ENCODE data around the gene FSTL5.

Gene FSTL5

DNA sequence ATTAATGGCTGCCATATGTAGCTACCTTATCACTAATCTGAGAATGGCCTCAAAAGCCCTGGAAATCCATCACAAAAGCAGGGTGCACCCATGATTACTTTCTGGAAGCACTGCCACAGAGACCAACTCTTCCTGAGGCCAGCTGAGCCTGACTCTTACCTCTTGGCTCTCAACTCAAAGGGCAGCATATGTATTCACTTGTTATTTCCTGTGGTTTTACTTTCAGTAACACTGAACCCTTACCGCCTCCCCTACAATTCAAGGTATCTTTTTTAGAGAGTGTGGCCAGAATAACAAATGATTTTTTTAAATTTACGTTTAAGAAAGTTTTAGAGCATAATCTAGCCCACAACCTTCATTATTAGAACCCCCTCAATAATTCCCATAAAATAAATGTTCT, 434.9 kb downstream of the FSTL5 start:
- DNase-seq (ENCODE audit: extremely low read depth in 1 of 2, low read depth in 1 of 2) = no peak

DNA sequence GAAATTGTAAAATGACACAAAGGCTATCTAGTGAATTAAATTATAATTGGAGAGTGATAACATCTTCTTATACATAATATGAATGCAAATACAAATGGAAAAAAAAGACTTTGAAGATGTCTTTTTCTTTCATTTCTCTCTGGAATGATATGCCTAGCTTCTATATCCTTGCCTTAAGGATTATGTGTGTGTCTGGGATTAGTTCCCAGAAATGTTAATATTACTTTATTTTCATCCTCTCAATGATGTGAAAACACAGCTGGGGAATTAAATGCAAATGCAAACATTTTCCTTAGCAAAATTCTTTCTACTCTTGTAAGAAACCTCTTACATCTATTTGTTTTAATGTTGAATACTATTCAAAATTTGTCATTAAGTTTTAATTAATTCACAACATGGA, 441.9 kb downstream of the FSTL5 start:
- DNase-seq (ENCODE audit: extremely low read depth in 1 of 2, low read depth in 1 of 2) = no peak

DNA sequence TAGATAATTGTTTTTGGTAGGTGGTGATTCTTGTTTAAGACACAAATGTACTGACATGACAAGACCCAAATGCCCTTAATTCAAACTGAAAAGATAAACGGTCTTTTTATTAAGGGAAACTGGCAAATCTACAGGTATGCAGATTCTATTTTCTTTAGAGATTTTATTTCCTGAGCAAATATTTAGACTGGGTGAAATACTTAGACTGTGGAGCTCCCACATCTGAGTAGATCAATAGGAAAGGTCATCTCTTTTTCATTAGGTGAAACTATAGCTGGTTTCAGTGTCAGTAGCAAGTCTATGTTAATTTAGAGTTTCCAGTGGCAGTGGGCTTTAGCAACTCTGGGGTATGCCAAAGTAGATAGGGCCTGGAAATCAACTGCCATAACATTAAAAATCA, 446.7 kb downstream of the FSTL5 start:
- no peak for DNase-seq (ENCODE audit: extremely low read depth in 1 of 2, low read depth in 1 of 2)

DNA sequence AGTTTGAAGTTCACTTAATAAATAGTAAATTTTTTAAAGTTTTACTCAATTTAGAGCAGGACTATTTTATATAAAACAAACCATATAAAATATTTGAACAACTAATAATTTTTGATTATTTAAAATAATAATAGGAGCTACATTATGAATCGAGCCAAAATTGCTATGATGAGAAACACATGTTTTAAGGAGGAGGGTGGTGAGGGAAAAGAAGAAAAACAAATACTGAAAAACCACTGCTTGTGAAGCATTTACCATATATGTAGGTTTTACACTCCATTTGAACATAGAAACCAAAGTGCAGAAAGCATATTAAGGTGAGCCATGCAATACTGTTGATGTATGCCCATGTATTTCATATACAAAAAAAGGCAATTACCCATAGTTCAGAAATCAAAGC, 448.9 kb downstream of the FSTL5 start:
- DNase-seq (ENCODE audit: extremely low read depth in 1 of 2, low read depth in 1 of 2) = no peak

DNA sequence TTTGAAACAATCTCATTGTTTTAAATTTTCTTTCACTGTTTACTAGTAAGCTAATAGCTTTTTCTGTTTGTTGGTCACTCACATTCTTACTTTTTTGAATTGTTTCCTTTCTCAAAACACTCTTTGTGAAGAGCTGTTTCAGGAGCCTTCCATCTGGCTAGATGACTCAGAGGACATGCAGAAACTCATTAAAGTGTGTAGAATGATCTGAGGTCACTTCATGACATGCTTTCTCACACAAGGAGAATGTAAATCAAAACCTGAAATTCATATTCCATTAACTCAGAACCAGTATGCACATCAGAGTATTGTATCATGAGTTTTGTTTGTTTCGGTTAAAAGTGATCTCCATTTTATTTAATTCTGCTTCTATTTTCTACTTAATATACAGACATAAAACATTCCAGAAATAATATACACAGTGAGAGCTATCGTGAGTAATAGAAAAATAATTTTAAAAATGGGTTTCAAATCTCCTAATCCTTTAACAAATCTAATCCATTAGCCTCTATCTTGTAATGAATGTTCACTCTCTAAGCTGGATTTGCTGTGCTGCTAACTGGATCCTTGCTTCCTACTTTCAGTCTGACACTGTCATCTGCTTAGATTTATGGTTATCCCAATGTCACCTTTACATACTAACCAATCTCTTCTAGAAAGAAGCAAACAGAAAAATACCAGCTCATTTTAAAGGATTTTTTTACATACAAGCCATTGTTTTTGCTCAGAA, 449.6 kb downstream of the FSTL5 start:
- DNase-seq (ENCODE audit: extremely low read depth in 1 of 2, low read depth in 1 of 2) = no peak

DNA sequence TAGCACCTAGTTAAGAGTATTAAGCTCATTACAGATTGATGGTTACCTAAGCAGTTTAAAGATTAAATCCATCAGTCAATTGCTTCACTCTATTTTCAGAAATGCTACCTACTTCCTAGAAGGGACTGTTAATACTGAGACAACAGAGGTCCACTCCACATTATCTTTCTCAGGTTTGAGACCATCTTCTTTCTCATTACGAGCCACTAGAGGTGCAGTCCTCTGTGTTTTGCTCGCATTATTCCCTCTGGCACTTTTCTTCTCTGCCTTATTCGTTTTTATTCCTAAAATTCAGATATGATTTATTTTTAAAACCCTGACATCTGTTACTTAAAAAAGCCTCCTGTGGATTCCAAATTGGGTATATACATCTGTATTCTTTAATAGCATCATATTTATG, 459.1 kb downstream of the FSTL5 start:
- DNase-seq (ENCODE audit: extremely low read depth in 1 of 2, low read depth in 1 of 2) = no peak

DNA sequence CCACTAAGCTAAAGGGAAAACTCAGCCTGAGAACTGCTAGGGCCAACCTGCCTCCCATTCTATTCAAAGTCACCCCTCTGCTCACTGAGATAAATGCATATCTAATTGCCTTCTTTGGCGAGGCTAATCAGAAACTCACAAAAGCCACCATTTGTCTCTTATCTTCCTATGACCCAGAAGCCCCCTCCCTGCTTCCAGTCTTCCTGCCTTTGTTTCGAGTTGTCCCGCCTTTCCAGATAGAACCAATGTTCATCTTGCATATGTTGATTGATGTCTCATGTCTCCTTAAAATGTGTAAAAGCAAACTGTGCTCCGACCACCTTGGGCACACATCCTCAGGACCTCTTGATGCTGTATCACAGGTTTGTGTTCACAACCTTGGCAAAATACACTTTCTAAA, 459.8 kb downstream of the FSTL5 start:
- DNase-seq (ENCODE audit: extremely low read depth in 1 of 2, low read depth in 1 of 2) = no peak

DNA sequence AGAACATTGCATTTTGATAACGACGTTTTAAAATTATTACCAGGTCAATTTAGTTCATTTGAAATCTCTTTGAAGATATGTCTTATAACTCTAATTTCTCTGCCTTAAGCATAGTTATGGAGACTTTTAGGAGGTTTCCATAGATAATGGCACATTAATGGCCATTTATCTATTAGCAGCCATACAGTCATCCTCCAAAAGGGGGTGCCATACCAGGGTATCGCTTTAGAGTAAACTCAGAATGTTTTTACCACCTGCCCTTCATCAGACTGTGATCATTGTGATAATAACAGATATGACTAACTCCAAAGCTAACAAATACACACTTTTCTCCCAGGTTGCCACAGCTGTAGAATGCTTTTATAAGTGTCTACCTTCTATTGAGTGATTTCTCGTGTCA, 461.5 kb downstream of the FSTL5 start:
- no peak for DNase-seq (ENCODE audit: extremely low read depth in 1 of 2, low read depth in 1 of 2)

DNA sequence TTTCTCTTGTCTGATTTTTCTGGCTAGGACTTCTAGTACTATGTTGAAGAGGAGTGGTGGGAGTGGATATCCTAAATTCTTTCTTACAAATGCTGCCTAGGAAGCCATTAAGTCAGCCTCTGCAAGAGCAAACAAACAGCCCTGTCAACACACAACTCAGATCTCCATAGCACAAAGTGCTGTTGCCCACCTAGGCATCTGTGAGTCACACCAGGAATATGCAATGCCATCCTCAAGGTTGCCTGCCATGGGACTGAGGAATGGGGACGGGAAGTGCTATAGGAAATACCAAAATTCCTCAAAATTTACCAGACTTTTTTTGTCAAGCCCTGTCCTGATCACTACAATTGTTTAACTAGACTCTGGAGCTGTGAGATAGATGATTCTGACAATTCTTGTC, 466.9 kb downstream of the FSTL5 start:
- DNase-seq (ENCODE audit: extremely low read depth in 1 of 2, low read depth in 1 of 2) = no peak

DNA sequence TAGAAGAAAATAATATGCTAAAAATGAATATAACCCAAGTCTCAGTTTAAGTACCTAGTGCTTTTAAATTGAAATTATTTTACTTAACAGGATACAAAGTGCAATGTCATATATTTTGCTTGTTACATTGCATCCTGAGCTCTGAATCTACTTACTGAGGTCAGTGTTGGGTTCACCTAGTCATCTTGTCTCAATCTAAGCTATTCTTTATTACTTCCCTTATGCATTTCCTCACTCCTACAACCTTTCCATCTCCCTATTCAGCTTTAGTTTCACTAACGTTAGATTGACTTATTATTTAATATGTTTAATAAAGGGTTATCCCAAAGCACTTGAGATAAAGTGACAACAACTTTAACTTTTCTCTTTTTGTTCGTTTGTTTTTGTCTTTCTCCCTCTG, 483.7 kb downstream of the FSTL5 start:
- no peak for DNase-seq (ENCODE audit: extremely low read depth in 1 of 2, low read depth in 1 of 2)

DNA sequence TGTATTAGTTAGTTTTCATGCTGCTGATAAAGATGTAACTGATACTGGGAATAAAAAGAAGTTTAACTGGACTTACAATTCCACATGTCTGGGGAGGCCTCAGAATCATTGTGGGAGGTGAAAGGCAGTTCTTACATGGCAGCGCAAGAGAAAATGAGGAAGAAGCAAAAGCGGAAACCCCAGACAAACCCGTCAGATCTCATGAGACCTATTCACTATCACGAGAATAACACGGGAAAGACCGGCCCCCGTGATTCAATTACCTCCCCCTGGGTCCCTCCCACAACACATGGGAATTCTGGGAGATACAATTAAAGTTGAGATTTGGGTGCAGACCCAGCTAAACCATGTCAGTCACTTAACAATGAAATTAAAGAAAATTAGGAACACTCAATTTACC, 499.1 kb downstream of the FSTL5 start:
- DNase-seq (ENCODE audit: extremely low read depth in 1 of 2, low read depth in 1 of 2) = no peak

DNA sequence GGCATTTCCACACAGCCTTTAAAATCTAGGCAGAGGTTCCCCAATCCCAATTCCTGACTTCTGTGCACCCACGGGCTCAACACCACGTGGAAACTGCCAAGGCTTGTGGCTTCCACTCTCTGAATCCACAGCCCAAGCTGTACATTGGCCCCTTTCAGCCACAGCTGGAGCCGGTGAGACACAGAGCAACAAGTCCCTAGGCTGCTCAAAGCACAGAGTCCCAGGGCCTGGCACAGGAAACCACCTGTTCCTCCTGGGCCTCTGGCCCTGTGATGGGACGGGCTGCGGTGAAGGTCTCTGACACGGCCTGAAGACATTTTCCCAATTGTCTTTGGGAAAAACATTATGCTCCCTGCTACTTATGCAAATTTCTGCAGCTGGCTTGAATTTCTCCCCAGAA, 500.0 kb downstream of the FSTL5 start:
- no peak for DNase-seq (ENCODE audit: extremely low read depth in 1 of 2, low read depth in 1 of 2)

DNA sequence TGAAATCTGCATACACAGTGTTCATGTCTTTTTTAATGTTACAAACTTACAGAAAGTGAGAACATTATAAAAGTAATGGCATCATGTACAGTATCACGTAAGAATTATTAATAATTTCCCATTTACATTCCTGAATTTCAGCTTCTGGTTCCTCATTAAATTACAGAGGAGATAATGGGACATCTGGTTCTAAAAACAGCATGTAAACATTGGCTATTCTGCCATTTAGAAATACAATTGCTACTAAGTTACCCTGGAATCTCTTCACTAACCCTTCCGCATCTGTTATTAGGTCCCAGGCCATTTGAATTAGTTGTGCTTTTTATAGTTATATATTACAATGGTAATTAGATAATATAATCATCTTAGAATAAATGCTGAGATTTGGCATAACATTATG, 505.1 kb downstream of the FSTL5 start:
- no peak for DNase-seq (ENCODE audit: extremely low read depth in 1 of 2, low read depth in 1 of 2)

DNA sequence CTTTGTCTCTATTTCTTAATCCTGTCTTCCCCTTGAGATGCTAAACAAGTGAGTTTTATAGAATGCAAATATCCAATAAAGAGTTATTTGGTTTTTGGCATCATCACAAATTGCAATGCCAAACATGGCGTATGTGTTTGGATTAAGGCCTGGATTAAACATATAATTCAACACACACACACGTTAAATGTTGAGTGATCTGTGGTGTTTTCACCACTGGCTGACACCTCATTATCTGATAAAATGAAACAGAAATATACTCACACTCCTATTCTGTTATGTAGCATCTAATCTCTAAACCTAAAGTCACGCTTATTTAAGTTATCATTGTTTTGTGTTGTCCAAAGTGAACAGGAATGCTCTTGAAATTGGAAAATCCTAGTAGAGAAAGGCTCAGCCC, 506.2 kb downstream of the FSTL5 start:
- DNase-seq (ENCODE audit: extremely low read depth in 1 of 2, low read depth in 1 of 2) = no peak

DNA sequence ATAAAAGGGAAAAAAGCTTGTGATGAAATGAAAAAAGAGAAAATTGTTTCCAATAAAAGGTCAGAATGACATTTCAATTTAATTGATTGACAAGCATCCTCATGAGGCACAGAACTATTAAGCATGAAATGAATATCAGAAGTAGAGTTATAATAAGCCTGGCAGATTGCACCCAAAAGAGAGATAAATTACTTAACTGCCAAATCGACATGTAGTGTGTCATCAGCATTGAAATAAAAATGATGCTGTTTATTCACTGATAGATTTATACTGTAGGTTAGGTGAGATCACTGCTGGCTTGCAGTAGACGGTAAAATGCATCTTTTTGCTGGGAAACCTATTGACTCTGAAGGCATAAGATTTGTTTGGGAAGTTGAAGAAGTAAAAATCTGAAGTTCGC, 507.2 kb downstream of the FSTL5 start:
- DNase-seq (ENCODE audit: extremely low read depth in 1 of 2, low read depth in 1 of 2) = no peak

DNA sequence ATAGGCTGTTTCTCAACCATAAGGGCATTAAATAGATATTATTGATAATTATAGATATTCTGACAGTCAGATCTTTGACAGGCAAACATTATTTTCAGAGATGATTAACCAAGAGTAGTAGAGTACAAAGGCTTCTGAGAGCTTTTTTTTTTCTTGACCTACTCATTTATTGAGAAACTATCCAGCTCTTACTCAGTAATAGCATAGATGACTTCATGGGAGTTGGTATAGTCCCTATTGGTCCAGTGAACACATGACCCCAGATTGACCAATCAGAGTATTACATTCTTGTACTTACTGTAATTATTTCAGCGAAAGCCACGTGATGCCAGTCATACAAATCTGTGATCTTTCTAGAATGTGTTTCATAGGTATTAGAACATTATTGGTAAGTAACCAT, 508.7 kb downstream of the FSTL5 start:
- no peak for DNase-seq (ENCODE audit: extremely low read depth in 1 of 2, low read depth in 1 of 2)

DNA sequence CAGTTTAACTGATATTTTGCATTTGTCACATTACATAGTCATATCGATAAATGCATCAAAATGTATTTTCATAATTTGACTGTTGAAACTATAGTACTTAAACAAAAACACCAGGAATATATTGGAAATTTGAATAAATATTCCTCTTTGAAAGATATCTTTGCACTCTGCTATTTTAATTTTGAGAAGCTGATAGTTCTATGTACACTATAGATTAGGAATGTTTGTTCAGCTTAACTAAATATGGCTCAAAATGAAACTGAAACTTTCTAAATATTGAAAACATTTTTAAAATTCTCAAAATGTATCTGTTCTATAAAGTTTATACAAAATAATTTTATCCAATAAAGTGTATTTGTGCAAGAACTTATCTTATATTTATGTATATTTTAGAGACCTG, 510.1 kb downstream of the FSTL5 start:
- no peak for DNase-seq (ENCODE audit: extremely low read depth in 1 of 2, low read depth in 1 of 2)

DNA sequence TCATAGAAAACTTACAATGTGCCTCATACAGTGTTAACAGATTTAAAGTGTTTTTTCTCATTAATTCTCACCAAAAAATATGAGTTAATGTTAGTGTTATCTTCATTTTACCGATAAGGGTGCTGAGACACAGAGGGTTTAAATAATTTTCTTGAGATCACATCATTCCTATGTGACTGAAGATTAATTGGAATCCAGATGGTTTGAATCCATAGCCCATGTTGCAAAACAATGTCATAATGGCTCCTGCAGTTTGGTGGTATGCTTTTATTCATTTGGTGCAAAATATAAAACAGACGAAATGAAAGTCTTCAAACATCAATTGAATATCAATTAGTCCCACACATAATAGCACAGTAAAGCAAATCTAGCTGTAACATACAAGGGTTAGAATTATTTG, 512.2 kb downstream of the FSTL5 start:
- DNase-seq (ENCODE audit: extremely low read depth in 1 of 2, low read depth in 1 of 2) = no peak

DNA sequence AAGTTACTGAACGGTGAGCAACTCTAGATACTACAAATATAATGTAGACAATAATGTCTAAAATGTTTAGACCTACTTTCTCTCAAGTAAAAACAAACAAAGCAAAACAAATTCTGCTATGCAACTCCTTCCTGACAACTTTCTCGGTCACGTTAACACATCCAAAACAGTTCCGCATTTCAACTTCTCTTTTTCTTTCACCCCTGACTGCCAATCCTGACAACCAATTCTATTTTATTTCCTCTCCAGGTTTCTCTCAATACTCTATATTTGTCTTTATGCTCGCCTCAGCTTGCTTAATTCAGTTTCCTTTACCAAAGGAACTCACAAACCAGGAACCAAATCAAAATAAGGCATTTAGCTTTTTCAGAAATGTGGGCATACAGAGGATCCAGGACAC, 513.0 kb downstream of the FSTL5 start:
- no peak for DNase-seq (ENCODE audit: extremely low read depth in 1 of 2, low read depth in 1 of 2)

DNA sequence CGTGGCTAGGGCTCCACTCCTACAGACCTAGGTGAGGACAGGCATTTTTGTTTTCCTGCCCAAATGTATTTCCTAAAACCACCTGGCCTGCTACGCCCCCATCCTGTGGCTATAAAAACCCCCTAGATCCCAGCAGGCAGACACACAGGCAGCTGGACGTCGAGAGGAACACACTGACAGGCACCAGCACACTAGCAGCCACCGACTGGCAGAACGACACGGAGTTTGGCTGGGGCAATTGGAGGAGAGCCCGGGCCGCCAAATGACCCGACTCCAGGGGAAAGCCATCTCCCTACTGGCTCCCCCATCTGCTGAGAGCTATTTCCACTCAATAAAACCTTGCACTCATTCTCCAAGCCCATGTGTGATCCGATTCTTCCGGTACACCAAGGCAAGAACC, 516.0 kb downstream of the FSTL5 start:
- no peak for DNase-seq (ENCODE audit: extremely low read depth in 1 of 2, low read depth in 1 of 2)

DNA sequence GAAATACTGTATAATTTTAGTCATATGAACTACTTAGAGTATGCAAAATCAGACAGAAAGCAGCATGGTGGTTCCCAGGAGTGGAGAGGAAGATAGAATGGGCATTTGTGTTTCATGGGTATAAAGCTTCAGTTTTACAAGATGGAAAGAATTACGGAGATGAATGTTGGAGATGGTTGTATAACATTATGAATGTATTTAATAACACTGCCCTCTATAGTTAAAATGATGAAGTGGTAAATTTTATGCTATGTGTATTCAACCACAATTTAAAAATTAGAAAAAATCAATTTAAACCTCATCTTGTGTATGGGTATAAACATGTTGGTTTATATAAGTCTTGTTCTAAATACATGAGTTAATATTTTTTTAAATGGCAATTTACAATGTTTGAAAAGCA, 521.1 kb downstream of the FSTL5 start:
- DNase-seq (ENCODE audit: extremely low read depth in 1 of 2, low read depth in 1 of 2) = no peak

DNA sequence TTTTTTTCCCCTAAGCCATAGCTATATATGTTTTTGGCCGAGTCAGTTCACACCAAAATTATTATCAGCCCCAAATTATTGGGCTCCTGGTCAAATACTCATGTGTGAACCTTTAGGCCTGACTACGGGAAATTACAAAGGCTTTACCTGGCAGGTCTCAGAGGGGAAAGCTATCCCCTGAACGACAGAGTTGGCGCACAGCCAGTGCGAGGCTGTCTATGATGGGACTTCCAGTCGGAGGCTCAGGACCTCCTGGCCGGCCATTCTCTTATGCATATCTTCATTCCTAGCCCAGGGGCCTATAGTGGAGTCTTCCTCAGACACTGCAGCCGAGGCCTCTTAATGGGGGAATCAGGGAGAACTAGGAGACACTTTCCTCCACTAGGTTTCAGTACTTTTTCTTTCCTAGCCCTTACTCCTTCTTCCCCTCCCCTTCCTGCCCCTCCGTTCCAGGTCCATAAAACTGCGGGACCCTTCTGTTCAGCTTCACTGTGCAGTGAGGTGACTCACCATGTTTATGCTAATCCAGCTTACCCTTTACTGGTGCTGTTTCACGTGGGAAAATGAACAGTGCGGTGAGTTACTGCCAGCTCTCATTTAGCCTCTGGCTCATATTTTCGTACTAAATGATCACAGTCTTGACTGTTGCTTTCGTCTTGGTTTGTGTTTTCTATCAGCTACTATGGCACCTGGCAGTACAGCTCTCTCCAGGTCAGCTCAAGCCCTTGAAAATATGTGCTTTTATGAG, 533.9 kb downstream of the FSTL5 start:
- DNase-seq (ENCODE audit: extremely low read depth in 1 of 2, low read depth in 1 of 2) = no peak
